Spleen (tissue), 7 donors: ENCODE results near the gene UXS1.

Source experiments
- CTCF ChIP-seq, 11 experiments: fragments of 200-600 bp in 7 of 11; fragments of 450-650 bp in 4 of 11; sonication (generic) in 4 of 11; IDR thresholded peaks in 8 of 11; conservative IDR thresholded peaks in 3 of 11; 1 replicate in 7 of 11; 2 replicates in 4 of 11; pipeline versions ENCODE4 v1.4.0 to v1.8.0; 2016 to 2021; ENCODE audit warnings: antibody characterized with exemption in 11 of 11, inconsistent platforms in 4 of 11, mild to moderate bottlenecking in 1 of 11
- POLR2A ChIP-seq, 3 donors: fragments of 450-650 bp; IDR thresholded peaks; one replicate each; pipeline ENCODE4 v1.5.1; 2017; ENCODE audit warnings: antibody characterized with exemption in 3 of 3, mild to moderate bottlenecking in 1 of 3
- donor health status: DM: no; HTN: no; CAD: no; lungs with moderate emphysema.
- donor health status: DM: no; HTN: no; CAD: no.
- donor health status: DM: no; HTN: no; CAD: no.

- TF ChIP-seq CTCF (IDR thresholded peaks at IDR 0.05 in 8 of 11, conservative IDR thresholded peaks at IDR 0.05 in 3 of 11) (no peak), POLR2A (IDR thresholded peaks at IDR 0.05) (no peak)
Observed at GRCh38 chr2:106044021-106044420, 150.1 kb downstream of the UXS1 start.
